ENCODE data around the gene TRPM3.

Gene TRPM3

DNA sequence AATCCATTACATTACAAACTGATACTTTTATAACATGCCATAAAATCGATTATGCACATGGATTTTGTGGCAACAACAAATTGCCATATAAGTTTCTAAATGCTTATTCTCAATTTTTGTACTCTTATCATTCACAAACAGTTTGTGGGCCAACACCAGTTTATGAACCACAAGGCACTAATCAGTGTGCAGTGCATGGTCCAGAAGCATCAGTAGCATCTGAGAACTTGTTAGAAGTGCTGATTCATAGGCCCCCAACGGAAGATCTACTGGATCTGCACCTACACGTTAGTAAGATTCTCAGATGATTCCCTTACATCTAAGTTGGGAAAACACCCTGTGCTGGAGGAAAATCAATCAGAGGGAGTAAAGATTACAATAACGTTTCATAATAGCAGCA is 242.8 kb downstream of the TRPM3 start:
- TF ChIP-seq, protein P1, sequence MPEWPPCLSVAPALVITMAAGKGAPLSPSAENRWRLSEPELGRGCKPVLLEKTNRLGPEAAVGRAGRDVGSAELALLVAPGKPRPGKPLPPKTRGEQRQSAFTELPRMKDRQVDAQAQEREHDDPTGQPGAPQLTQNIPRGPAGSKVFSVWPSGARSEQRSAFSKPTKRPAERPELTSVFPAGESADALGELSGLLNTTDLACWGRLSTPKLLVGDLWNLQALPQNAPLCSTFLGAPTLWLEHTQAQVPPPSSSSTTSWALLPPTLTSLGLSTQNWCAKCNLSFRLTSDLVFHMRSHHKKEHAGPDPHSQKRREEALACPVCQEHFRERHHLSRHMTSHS (tag by site-specific recombination; IDR thresholded peaks at IDR 0.05), result no peak
- TF ChIP-seq ZNF184 (tag by site-specific recombination; IDR thresholded peaks at IDR 0.05), result no peak
- ChIA-PET POLR2A (no interaction called here), CTCF (interaction anchor here (0.9 to 1.5 kb wide), 3 partner anchors 9 to 240 kb away, joined by 4 read pairs; no protein-coding TSS in a partner anchor)
- no peak overlapping the region for H3K27ac ChIP-seq (ENCODE audit: extremely low read depth, low read depth, low read length)
- H3K36me3 ChIP-seq (ENCODE audit: control insufficient read depth in 2 of 2, insufficient read depth in 1 of 2, low read length in 2 of 2), result no peaks in the 10 kb centered on the region
- H3K4me1 ChIP-seq (ENCODE audit: control insufficient read depth, insufficient read depth, low read length), result no peaks in the 10 kb centered on the region
- H3K9me3 ChIP-seq (ENCODE audit: control insufficient read depth, insufficient read depth, low read depth, low read length), result no peaks in the 10 kb centered on the region
- no peak overlapping the region for H3K4me3 ChIP-seq (ENCODE audit: low read depth, low read length)

DNA sequence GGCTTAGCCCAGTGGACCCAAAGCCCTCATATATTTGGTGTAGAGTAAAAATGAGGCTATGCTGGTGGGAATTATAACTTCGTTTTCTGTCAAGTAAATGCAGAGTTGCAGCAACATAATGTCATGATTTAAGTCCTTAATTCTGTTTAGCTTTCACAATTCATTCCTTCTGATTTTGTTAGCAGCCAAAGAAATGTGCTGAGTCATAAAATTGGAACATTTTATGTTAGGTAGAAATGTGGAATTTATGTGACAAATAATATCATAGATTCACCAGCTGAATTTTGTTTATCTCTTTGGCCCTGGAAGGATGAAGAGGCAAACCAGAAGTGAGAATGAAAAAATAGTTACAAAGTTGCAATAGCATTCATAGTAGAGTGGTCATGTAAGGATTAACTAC is 247.0 kb downstream of the TRPM3 start:
- CTCF ChIA-PET, result no interaction called here
- Histone ChIP-seq H3K9me3 (ENCODE audit: control insufficient read depth, insufficient read depth, low read depth, low read length) (no peaks in the 10 kb centered on the region), H3K27ac (ENCODE audit: extremely low read depth, low read depth, low read length) (no peak overlapping the region), H3K36me3 (ENCODE audit: control insufficient read depth in 2 of 2, insufficient read depth in 1 of 2, low read length in 2 of 2) (no peaks in the 10 kb centered on the region), H3K4me1 (ENCODE audit: control insufficient read depth, insufficient read depth, low read length) (no peaks in the 10 kb centered on the region), H3K4me3 (ENCODE audit: low read depth, low read length) (no peak overlapping the region)
- no peak for TF ChIP-seq ZNF571 (tag by site-specific recombination; IDR thresholded peaks at IDR 0.05)
- no peak for TF ChIP-seq ZBTB48 (tag by site-specific recombination; IDR thresholded peaks at IDR 0.05)
- TF ChIP-seq, protein P2, sequence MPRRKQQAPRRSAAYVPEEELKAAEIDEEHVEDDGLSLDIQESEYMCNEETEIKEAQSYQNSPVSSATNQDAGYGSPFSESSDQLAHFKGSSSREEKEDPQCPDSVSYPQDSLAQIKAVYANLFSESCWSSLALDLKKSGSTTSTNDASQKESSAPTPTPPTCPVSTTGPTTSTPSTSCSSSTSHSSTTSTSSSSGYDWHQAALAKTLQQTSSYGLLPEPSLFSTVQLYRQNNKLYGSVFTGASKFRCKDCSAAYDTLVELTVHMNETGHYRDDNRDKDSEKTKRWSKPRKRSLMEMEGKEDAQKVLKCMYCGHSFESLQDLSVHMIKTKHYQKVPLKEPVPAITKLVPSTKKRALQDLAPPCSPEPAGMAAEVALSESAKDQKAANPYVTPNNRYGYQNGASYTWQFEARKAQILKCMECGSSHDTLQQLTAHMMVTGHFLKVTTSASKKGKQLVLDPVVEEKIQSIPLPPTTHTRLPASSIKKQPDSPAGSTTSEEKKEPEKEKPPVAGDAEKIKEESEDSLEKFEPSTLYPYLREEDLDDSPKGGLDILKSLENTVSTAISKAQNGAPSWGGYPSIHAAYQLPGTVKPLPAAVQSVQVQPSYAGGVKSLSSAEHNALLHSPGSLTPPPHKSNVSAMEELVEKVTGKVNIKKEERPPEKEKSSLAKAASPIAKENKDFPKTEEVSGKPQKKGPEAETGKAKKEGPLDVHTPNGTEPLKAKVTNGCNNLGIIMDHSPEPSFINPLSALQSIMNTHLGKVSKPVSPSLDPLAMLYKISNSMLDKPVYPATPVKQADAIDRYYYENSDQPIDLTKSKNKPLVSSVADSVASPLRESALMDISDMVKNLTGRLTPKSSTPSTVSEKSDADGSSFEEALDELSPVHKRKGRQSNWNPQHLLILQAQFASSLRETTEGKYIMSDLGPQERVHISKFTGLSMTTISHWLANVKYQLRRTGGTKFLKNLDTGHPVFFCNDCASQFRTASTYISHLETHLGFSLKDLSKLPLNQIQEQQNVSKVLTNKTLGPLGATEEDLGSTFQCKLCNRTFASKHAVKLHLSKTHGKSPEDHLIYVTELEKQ (tag by site-specific recombination; IDR thresholded peaks at IDR 0.05; ENCODE audit: borderline replicate concordance), result no peak
- TF ChIP-seq ZNF175 (tag by site-specific recombination; IDR thresholded peaks at IDR 0.05), result no peak
- no peak for TF ChIP-seq GLIS1 (tag by site-specific recombination; IDR thresholded peaks at IDR 0.05)
- no peak for TF ChIP-seq ZNF350 (tag by site-specific recombination; IDR thresholded peaks at IDR 0.05)
- no peak for TF ChIP-seq ZNF629 (tag by site-specific recombination; IDR thresholded peaks at IDR 0.05)
- no peak for TF ChIP-seq HOXC10 (CRISPR knock-in tag; IDR thresholded peaks at IDR 0.05)
- no peak for TF ChIP-seq HOXD13 (CRISPR knock-in tag; IDR thresholded peaks at IDR 0.05; ENCODE audit: borderline replicate concordance)
- TF ChIP-seq, protein P3, sequence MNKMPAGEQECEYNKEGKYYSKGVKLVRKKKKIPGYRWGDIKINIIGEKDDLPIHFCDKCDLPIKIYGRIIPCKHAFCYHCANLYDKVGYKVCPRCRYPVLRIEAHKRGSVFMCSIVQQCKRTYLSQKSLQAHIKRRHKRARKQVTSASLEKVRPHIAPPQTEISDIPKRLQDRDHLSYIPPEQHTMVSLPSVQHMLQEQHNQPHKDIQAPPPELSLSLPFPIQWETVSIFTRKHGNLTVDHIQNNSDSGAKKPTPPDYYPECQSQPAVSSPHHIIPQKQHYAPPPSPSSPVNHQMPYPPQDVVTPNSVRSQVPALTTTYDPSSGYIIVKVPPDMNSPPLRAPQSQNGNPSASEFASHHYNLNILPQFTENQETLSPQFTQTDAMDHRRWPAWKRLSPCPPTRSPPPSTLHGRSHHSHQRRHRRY (tag by site-specific recombination; IDR thresholded peaks at IDR 0.05), result no peak
- TF ChIP-seq ZNF777 (tag by site-specific recombination; IDR thresholded peaks at IDR 0.05; ENCODE audit: borderline replicate concordance), result no peak
- POLR2A ChIA-PET, result no interaction called here

DNA sequence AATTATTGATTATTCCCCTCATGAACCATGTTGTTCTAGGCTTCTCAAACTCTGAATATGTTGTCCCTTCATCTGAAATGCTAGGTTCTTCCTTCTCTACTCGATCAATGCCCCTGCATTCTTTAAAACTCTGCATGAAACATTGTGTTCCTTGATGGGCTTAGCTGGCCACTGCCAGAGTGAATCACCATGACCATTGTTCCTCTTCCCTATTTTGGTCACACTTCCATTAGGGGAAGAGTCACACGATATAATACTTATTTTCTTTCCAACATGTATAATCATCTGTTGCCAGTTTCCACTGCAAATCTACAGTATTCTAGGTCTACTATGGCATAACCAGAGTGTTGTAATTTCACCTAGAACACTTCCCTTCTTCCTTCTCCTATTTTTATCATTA is 247.9 kb downstream of the TRPM3 start:
- H3K9me3 ChIP-seq (ENCODE audit: control insufficient read depth, insufficient read depth, low read depth, low read length), result no peaks in the 10 kb centered on the region
- POLR2A ChIA-PET, result no interaction called here
- no peaks in the 10 kb centered on the region for H3K4me1 ChIP-seq (ENCODE audit: control insufficient read depth, insufficient read depth, low read length)
- CTCF ChIA-PET, result no interaction called here
- no peak overlapping the region for H3K27ac ChIP-seq (ENCODE audit: extremely low read depth, low read depth, low read length)
- H3K4me3 ChIP-seq (ENCODE audit: low read depth, low read length), result no peak overlapping the region
- H3K36me3 ChIP-seq (ENCODE audit: control insufficient read depth in 2 of 2, insufficient read depth in 1 of 2, low read length in 2 of 2), result no peaks in the 10 kb centered on the region
- TF ChIP-seq, protein P4, sequence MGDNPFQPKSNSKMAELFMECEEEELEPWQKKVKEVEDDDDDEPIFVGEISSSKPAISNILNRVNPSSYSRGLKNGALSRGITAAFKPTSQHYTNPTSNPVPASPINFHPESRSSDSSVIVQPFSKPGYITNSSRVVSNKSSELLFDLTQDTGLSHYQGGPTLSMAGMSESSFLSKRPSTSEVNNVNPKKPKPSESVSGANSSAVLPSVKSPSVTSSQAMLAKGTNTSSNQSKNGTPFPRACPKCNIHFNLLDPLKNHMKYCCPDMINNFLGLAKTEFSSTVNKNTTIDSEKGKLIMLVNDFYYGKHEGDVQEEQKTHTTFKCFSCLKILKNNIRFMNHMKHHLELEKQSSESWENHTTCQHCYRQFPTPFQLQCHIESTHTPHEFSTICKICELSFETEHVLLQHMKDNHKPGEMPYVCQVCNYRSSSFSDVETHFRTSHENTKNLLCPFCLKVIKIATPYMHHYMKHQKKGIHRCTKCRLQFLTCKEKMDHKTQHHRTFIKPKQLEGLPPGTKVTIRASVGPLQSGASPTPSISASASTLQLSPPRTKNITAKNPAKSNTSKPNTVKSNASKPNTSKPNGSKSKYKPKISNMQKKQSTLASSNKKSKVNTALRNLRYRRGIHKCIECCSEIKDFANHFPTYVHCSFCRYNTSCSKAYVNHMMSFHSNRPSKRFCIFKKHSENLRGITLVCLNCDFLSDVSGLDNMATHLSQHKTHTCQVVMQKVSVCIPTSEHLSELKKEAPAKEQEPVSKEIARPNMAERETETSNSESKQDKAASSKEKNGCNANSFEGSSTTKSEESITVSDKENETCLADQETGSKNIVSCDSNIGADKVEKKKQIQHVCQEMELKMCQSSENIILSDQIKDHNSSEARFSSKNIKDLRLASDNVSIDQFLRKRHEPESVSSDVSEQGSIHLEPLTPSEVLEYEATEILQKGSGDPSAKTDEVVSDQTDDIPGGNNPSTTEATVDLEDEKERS (tag by site-specific recombination; IDR thresholded peaks at IDR 0.05), result no peak
- TF ChIP-seq GFI1B (tag by site-specific recombination; IDR thresholded peaks at IDR 0.05) (no peak), ZNF394 (tag by site-specific recombination; IDR thresholded peaks at IDR 0.05; ENCODE audit: borderline replicate concordance) (no peak), ZNF121 (tag by site-specific recombination; IDR thresholded peaks at IDR 0.05) (no peak), ZNF404 (tag by site-specific recombination; IDR thresholded peaks at IDR 0.05) (no peak), ZNF114 (tag by site-specific recombination; IDR thresholded peaks at IDR 0.05) (no peak), ZSCAN16 (tag by site-specific recombination; IDR thresholded peaks at IDR 0.05) (no peak), ZNF561 (tag by site-specific recombination; IDR thresholded peaks at IDR 0.05; ENCODE audit: borderline replicate concordance) (no peak), ZNF785 (tag by site-specific recombination; IDR thresholded peaks at IDR 0.05) (no peak)
- TF ChIP-seq, protein P5, sequence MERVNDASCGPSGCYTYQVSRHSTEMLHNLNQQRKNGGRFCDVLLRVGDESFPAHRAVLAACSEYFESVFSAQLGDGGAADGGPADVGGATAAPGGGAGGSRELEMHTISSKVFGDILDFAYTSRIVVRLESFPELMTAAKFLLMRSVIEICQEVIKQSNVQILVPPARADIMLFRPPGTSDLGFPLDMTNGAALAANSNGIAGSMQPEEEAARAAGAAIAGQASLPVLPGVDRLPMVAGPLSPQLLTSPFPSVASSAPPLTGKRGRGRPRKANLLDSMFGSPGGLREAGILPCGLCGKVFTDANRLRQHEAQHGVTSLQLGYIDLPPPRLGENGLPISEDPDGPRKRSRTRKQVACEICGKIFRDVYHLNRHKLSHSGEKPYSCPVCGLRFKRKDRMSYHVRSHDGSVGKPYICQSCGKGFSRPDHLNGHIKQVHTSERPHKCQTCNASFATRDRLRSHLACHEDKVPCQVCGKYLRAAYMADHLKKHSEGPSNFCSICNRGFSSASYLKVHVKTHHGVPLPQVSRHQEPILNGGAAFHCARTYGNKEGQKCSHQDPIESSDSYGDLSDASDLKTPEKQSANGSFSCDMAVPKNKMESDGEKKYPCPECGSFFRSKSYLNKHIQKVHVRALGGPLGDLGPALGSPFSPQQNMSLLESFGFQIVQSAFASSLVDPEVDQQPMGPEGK (tag by site-specific recombination; IDR thresholded peaks at IDR 0.05), result no peak
